Hepatocyte (in vitro differentiated cells): Measurements from ENCODE around the gene EXOSC9.

Source experiments
- EZH2phosphoT487 ChIP-seq: fragments of 200-600 bp; sonication (generic); IDR thresholded peaks from one replicate; pipeline ENCODE4 v1.6.1; 2018; ENCODE audit warnings: antibody characterized with exemption, mild to moderate bottlenecking, low read depth, moderate library complexity; ENCODE audit not compliant: unreplicated experiment, severe bottlenecking
- TF ChIP-seq, protein P1 (sequence below): fragments of 200-600 bp; sonication (generic); IDR thresholded peaks from 2 replicates; pipeline ENCODE4 v1.5.1; 2016; ENCODE audit warnings: antibody characterized with exemption, mild to moderate bottlenecking; ENCODE audit not compliant: poor library complexity

DNA sequence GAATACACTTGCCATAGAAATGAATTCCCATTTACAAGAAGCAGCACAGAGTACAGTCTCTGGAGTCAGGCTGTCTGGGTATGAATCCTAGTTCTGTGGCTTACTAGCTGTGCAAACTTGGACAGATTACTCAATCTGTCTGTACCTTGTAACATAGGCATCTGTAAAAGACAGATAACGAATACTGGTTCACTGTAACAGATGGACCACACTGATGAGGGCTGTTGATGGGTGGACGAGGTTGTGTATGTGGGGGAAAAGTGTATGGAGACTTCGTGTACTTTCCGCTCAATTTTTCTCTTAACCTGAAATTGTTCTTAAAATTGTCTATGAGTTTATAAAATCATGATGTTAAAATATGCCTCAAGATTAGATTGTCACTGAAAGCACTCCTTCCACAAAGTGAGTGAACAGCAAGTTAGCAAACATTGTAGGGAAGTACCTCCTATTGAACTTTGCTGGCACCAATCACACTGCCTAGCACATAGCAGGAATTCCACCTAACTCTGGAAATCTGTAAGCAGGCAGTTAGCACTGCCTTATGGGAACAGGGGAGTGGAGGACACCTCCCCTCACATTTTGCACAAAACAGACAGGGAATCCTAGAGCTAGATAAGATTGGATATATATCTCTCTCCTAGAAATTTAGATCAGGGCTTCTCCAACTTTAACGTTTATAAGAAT is 6.5 kb upstream of the EXOSC9 start:
- TF ChIP-seq, protein P1, sequence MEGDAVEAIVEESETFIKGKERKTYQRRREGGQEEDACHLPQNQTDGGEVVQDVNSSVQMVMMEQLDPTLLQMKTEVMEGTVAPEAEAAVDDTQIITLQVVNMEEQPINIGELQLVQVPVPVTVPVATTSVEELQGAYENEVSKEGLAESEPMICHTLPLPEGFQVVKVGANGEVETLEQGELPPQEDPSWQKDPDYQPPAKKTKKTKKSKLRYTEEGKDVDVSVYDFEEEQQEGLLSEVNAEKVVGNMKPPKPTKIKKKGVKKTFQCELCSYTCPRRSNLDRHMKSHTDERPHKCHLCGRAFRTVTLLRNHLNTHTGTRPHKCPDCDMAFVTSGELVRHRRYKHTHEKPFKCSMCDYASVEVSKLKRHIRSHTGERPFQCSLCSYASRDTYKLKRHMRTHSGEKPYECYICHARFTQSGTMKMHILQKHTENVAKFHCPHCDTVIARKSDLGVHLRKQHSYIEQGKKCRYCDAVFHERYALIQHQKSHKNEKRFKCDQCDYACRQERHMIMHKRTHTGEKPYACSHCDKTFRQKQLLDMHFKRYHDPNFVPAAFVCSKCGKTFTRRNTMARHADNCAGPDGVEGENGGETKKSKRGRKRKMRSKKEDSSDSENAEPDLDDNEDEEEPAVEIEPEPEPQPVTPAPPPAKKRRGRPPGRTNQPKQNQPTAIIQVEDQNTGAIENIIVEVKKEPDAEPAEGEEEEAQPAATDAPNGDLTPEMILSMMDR: no peak
- no peak for TF ChIP-seq EZH2phosphoT487
